ENCODE results near the gene BSN. TPM values are rescaled to one million over a fixed set of nuclear protein-coding genes. Genes with fewer than 3 reads are reported as not detected.

BSN gene
- total RNA-seq, 2 donors from 2014 or later = 0.17 to 0.21 TPM

GRCh38 chr3:49703443-49703927, 149.2 kb downstream of the BSN start:
- DNase-seq = peak; percentile 65
- H3K9ac ChIP-seq (ENCODE audit: low read depth in 2 of 2, low read length in 2 of 2) = no peak overlapping the region
- H3K36me3 ChIP-seq = no peaks in the 10 kb centered on the region
- H3K9me3 ChIP-seq = no peaks in the 10 kb centered on the region
- TF ChIP-seq CTCF (IDR thresholded peaks at IDR 0.05) = peak; percentile 88
- no peak overlapping the region for H3K27ac ChIP-seq
- H3K4me3 ChIP-seq = no peak overlapping the region
- H3K4me1 ChIP-seq = no peaks in the 10 kb centered on the region
- intact Hi-C loops (cut with DNase I) = loop anchor here (2.0 to 10.0 kb wide), 2 partner anchors 135 to 201 kb away; partner anchors contain the start of gene MST1R
- H3K27me3 ChIP-seq = no peaks in the 10 kb centered on the region

- H3K4me3 ChIP-seq = no peak overlapping the region
- no peaks in the 10 kb centered on the region for H3K4me1 ChIP-seq
- TF ChIP-seq CTCF (IDR thresholded peaks at IDR 0.05) = no peak
- intact Hi-C loops (cut with DNase I) = loop anchor here (2.0 to 10.0 kb wide), 2 partner anchors 135 to 201 kb away; partner anchors contain the start of gene MST1R
- no peak for DNase-seq
- H3K36me3 ChIP-seq = no peaks in the 10 kb centered on the region
- H3K9me3 ChIP-seq = no peaks in the 10 kb centered on the region
- H3K27ac ChIP-seq = no peak overlapping the region
- H3K27me3 ChIP-seq = no peaks in the 10 kb centered on the region
- no peak overlapping the region for H3K9ac ChIP-seq (ENCODE audit: low read depth in 2 of 2, low read length in 2 of 2)
These were observed 149.7 kb downstream of the BSN start for GRCh38 chr3:49703956-49704355.

- Histone ChIP-seq H3K36me3 (no peaks in the 10 kb centered on the region), H3K4me1 (no peaks in the 10 kb centered on the region), H3K9me3 (no peaks in the 10 kb centered on the region), H3K27ac (no peak overlapping the region), H3K9ac (ENCODE audit: low read depth in 2 of 2, low read length in 2 of 2) (no peak overlapping the region), H3K4me3 (no peak overlapping the region), H3K27me3 (no peaks in the 10 kb centered on the region)
- DNase-seq = no peak
- TF ChIP-seq CTCF (IDR thresholded peaks at IDR 0.05) = no peak
- intact Hi-C loops (cut with DNase I) = loop anchor here (10.0 kb wide), 1 partner anchor 200 kb away; the partner anchor contains the start of gene MST1R
These were observed 150.4 kb downstream of the BSN start for GRCh38 chr3:49704629-49705028.

GRCh38 chr3:49705390-49705960, 151.2 kb downstream of the BSN start:
- H3K27ac ChIP-seq = no peak overlapping the region
- H3K27me3 ChIP-seq = no peaks in the 10 kb centered on the region
- intact Hi-C loops (cut with DNase I) = loop anchor here (10.0 kb wide), 1 partner anchor 199 kb away; the partner anchor contains the start of gene MST1R
- H3K4me1 ChIP-seq = no peaks in the 10 kb centered on the region
- H3K4me3 ChIP-seq = no peak overlapping the region
- TF ChIP-seq CTCF (IDR thresholded peaks at IDR 0.05) = no peak
- DNase-seq = no peak
- no peaks in the 10 kb centered on the region for H3K9me3 ChIP-seq
- H3K36me3 ChIP-seq = no peaks in the 10 kb centered on the region
- H3K9ac ChIP-seq (ENCODE audit: low read depth in 2 of 2, low read length in 2 of 2) = no peak overlapping the region

GRCh38 chr3:49706456-49707112, 152.3 kb downstream of the BSN start:
- Histone ChIP-seq H3K9me3 (no peaks in the 10 kb centered on the region), H3K27ac (no peak overlapping the region), H3K4me1 (no peaks in the 10 kb centered on the region), H3K36me3 (no peaks in the 10 kb centered on the region), H3K4me3 (no peak overlapping the region), H3K27me3 (no peaks in the 10 kb centered on the region), H3K9ac (ENCODE audit: low read depth in 2 of 2, low read length in 2 of 2) (no peak overlapping the region)
- TF ChIP-seq CTCF (IDR thresholded peaks at IDR 0.05) = no peak
- no peak for DNase-seq
- intact Hi-C loops (cut with DNase I) = loop anchor here (10.0 kb wide), 1 partner anchor 198 kb away; the partner anchor contains the start of gene MST1R

Measured in colonic mucosa (tissue), 4 donors.